Measurements from ENCODE around the gene NCOA3.
A peak's percentile ranks its signal among the peaks of the same experiment; 100 is the strongest.
"Not testable (repeated sequence)": the region's sequence is repeated elsewhere in the genome, so short reads cannot be mapped to it uniquely, and the experiment has no call there.

Gene NCOA3

GRCh38 chr20:47468290-47469050 lies 33.2 kb upstream of the NCOA3 start:
- DNase-seq: no peak

DNA sequence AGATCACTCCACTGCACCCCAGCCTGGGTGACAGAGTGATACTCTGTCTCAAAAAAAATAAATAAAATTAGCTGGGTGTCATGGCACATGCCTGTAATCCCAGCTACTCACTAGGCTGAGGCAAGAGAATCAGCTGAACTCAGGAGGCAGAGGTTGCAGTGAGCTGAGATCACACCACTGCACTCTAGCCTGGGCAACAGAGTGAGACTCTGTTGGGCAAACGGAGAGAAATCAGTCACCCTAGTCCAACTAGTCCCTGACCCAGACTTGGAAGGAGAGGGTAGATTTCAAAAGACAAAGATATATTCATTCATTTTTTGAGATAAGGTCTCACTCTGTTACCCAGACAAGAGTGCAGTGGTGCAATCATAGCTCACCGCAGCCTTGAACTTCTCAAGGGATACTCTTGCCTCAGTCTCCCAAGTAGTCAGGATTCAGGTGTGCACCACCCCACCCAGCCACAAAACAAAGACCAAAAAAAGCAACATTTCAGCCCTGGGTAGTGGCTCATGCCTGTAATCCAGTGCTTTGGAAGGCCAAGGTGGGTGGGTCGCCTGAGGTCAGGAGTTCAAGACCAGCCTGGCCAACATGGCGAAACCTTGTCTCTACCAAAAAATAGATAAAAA lies 26.2 kb upstream of the NCOA3 start:
- no peak for DNase-seq

- DNase-seq: no peak
Observed at GRCh38 chr20:47476452-47476851, 25.2 kb upstream of the NCOA3 start.

- no peak for DNase-seq
Observed at GRCh38 chr20:47479093-47479492, 22.6 kb upstream of the NCOA3 start.

DNA sequence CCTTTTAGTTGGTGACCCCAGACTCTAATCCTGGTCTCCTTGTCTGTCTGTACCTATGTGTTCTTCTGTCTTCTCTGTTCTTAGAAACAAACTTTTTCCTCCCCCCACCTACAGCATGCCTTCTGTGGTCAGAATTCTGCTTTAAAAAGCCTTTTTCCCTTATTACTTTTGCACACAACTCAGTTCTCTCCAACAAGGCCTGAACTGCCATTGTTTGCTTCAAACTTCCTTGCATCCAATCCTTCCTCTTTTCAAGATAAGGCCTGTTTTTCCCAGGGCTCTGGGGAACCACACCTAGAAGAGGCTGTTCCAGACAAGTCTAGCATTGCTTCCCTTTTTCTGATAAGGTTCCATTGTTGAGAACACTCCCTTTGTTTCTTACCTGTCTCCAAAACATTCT lies 22.2 kb upstream of the NCOA3 start:
- no peak for DNase-seq

- DNase-seq: no peak
Observed at GRCh38 chr20:47480239-47480638, 21.4 kb upstream of the NCOA3 start.

- DNase-seq: no peak
Observed at GRCh38 chr20:47480705-47481104, 21.0 kb upstream of the NCOA3 start.

DNA sequence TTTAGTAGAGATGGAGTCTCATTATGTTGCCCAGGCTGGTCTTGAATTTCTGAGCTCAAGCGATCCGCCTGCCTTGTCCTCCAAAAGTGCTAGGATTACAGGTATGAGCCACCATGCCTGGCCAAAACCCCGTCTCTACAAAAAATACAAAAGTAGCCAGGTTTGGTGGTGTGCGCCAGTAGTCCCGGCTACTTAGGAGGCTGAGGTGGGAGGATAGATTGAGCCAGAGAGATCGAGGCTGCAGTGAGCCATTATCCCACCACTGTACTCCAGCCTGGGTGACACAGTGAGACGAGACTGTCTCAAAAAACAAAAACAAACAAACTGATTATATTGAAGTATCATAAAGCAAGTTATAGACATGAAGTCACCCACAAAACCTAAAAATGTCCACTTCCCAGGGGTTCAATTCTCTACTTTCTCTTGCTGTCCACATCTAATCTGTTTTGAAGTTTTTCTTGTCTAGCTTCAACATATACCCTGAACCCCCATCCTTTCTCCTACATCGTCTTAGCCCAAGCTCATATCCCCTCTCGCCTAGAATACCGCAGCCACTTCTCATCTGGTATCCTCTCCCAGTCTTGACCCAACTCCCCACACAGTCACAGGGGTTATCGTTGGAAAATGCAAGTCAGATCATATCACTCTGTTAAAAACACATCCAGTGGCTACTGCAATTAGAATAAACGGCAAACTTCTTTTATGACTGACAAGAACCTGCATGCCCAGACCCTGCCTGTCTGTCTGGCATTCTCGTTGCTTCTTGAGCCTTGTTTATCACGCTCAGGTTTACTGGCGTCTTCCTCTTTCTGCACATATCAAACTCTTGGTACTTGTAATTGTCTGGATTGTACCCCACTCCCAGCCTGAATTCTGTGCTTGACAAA lies 20.1 kb upstream of the NCOA3 start:
- DNase-seq: no peak

DNA sequence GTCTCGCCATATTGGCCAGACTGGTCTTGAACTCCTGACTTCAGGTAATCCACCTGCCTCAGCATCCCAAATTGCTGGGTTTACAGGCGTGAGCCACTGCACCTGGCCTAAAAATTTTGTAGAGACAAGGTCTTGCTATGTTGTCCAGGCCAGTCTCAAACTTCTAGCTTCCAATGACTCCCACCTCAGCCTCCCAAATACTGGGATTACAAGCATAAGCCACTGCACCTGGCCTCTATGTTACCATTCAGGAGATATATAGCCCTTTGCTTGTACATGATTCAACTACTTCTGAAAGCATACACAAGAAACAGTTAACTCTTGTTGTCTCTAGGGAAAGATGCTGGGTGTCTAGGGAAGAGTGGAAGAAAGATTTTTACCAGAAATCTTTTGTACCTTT lies 19.0 kb upstream of the NCOA3 start:
- DNase-seq: no peak

DNA sequence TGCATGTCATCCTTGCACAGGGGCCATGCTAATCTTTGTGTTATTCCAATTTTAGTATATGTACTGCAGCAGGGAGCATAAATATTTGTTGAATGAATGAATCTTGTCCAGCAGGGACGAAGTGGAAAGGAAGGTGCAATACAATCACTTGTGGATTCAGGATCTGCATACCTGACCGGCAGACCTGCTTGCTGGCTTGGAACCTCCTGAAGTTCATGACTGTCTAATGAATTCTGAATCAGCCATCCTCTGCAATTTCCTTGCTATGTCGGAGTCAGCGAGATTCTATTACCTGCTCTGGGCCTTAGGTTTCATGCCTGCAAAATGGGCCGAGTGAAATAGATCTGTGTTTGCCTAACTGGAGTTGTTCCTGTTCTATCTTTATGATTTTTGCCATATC lies 17.4 kb upstream of the NCOA3 start:
- no peak for DNase-seq

DNA sequence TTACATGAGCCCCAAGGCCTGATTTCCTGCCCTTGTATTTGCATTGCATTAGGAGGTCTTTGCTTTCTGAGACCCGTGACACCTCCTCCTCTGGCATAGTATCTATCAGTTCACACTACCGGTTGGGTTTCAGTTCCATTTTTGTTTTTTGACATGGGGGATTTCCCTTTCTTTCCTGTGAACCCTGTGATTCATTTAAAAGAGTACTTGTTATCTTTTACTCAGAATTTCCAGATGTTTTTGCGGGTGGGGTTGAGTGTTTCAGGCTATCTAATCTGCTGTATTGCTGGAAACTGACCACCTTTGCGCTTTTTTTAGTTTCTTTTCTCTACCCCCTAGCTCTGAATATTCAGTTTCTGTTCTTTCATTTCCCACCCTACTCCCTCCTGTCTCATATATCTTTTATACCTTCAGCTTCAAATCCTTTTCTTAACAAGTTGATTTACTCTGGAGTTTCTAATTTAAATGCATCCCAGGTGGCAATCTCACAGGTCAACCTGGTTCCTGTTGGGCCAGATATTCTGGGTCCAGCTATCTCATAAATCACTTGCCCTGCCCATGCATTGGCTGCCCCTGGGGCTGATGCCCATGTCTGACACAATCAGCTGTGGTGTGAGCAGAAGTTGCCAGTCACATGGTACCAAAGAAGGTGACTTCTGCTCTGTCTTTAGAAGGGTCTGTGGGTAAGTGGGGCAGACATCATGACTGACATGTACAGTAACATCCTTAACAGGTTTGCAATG lies 14.3 kb upstream of the NCOA3 start:
- no peak for DNase-seq

DNA sequence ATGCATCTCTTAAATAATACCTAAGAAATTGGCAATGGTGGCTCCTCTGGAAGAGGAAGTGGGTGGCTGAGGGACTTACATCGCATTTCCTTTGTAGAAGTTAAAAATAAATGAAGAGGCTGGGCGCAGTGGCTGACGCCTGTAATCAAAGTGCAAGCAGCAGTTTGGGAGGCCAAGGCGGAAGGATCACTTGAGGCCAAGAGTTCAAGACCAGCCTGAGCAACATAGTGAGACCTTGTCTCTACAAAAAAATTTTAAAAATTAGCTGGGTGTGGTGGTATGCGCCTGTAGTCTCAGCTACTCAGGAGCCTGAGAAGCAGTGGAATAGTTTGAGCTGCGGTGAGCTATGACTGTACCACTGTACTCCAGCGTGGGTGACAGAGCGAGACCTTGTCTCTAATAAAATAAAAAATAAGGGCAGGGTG lies 12.2 kb upstream of the NCOA3 start:
- no peak for DNase-seq

DNA sequence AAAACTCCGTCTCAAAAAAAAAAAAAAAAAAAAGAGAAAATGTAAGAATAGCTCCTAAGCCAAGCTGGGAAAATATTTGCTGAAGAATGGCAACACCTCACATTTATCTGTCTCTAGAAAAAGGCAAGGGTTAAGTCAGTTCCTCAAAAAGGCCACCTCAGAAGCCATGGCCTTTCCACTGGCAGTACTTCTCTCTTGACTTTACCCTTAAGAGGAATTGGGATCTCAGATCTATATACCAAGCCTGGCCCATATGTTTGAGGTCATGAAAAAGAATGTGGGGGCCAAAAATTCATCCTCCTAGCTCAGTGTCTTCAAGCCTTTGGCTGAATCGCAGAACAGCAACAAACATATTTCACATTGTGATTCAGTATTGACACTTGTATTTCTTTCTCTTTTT lies 10.9 kb upstream of the NCOA3 start:
- DNase-seq: no peak

- no peak for DNase-seq
Observed at GRCh38 chr20:47492284-47492683, 9.4 kb upstream of the NCOA3 start.

DNA sequence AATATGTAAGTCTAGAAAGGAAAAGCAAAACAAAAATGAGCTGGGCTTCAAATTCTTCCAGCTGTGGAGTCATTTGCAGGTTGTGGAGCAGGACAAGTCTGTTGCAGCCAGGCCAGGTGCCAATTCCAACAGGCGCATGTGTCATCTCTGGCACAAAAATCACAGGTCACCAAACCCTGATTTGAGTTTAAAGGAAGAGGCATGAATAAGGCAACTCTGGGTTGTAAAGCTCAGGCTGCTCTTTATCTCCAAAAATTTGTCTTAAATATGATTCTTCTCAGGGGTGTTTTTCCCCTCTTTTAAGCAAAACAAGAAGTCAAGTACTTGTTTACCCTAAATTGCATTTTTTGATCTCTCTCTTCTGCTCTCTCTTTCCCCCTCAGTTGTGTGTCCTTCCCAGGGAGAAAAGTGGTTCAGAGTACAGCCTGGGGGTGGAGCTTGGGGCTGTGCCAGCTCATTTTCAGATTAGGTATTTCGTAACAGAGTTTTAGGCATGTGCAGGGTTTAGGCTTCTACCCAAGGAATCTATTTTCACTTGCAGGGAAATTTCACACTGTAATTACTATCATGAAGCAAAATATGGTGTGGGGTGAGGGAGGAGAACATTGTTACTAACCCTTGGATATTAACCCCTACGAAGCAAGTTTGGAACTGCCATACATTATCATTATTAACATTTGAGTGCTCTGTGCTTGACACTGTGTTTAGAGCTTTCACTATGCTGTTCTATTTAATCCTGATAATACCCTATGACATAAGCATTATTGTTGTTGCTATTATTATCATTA lies 8.3 kb upstream of the NCOA3 start:
- DNase-seq: peak; percentile 38 to 53

GRCh38 chr20:47493963-47494293 lies 7.8 kb upstream of the NCOA3 start:
- no peak for DNase-seq

GRCh38 chr20:47494606-47495005 lies 7.1 kb upstream of the NCOA3 start:
- DNase-seq: not testable (repeated sequence)

- DNase-seq: no peak
Observed at GRCh38 chr20:47496118-47496517, 5.6 kb upstream of the NCOA3 start.

DNA sequence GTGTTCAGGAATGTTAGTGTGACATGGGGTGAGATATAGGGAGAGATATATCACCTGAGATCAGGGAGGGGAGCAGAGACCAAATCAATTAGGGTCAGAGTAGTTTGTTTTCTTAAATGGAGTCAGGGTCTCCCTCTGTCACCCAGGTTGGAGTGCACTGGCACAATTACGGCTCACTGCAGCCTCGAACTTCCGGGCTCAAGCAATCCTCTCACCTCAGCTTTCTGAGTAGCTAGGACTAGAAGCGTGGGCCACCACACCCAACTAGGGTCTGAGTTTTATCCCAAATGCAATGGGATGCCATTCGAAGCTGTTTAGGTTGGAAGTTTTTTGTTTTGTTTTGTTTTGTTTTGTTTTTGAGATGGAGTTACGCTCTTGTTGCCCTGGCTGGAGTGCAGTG lies 3.1 kb upstream of the NCOA3 start:
- no peak for DNase-seq

- DNase-seq: no peak
Observed at GRCh38 chr20:47499053-47499452, 2.6 kb upstream of the NCOA3 start.

- DNase-seq: not testable (repeated sequence)
Observed at GRCh38 chr20:47500082-47500481, 1.6 kb upstream of the NCOA3 start.

GRCh38 chr20:47500554-47500953 lies 1.1 kb upstream of the NCOA3 start:
- no peak for DNase-seq

Measured in NCI-H524 (cell line).